GM12878 (cell line): ENCODE results near the gene DIP2C. TPM values are rescaled to one million over a fixed set of nuclear protein-coding genes. Genes with fewer than 3 reads are reported as not detected.

ENCODE experiments used
- ATAC-seq: fragments of 200-7000 bp; cut with Tn5 transposase; 3 replicates; pipeline ENCODE4 v1.9.1; 2020; ENCODE audit warnings: mild to moderate bottlenecking, moderate library complexity
- BruUV-seq: library from RNA; stranded (reverse); fragments of 400-500 nt; replicated peaks from 2 replicates; lab custom pipeline; 2021; lab: Mats Ljungman, UMichigan
- CTCF ChIA-PET: fragments of 300-600 bp; sonication (Branson Sonifier 250); formaldehyde crosslinking; extraction: SDS; loops from one replicate; lab custom pipeline; 2021; ENCODE audit warnings: inconsistent platforms; lab: Yijun Ruan, JAX
- POLR2A ChIA-PET: fragments of 350-600 bp; formaldehyde crosslinking; extraction: SDS; loops from one replicate; lab custom pipeline; 2021; ENCODE audit warnings: inconsistent platforms; lab: Charles Lee
- RAD21 ChIA-PET: fragments of 300-600 bp; sonication (Branson Sonifier 250); formaldehyde crosslinking; loops from one replicate; lab custom pipeline; 2023; ENCODE audit warnings: antibody characterized with exemption; ENCODE audit not compliant: unreplicated experiment; lab: Charles Lee
- SMC1A ChIA-PET: fragments of 300-600 bp; sonication (Branson Sonifier 250); formaldehyde crosslinking; loops from one replicate; lab custom pipeline; 2023; ENCODE audit not compliant: unreplicated experiment, uncharacterized antibody; lab: Charles Lee
- DNase-seq: peaks from one replicate; pipeline ENCODE4 v3.0.0-alpha.2; 2011; ENCODE audit warnings: low read depth, low spot score
- FAIRE-seq: peaks from 3 replicates; lab custom pipeline; 2011; peaks lifted over from hg19 to GRCh38; lab: Jason Lieb, UNC
- H2AFZ ChIP-seq: 2 replicates; pipeline ENCODE4 v1.6.0; 2011; ENCODE audit warnings: low read depth, low read length, control low read depth; ENCODE audit not compliant: control insufficient read depth
- H3K27ac ChIP-seq: 2 replicates; pipeline ENCODE4 v1.5.1; 2011; ENCODE audit warnings: control low read depth; ENCODE audit not compliant: control insufficient read depth, insufficient read depth
- H3K27me3 ChIP-seq, 2 experiments: replicated peaks in 1 of 2; 2 replicates each; pipeline versions ENCODE4 v1.6.0 to v1.6.1; 2011; ENCODE audit warnings: low read length in 1 of 2; ENCODE audit not compliant: control insufficient read depth in 2 of 2, insufficient read depth in 2 of 2
- H3K36me3 ChIP-seq, 2 experiments: 2 replicates each; pipeline ENCODE4 v1.5.1; 2011; ENCODE audit warnings: low read length in 1 of 2; ENCODE audit not compliant: control insufficient read depth in 2 of 2, insufficient read depth in 2 of 2
- H3K4me1 ChIP-seq: 2 replicates; pipeline ENCODE4 v1.6.1; 2011; ENCODE audit warnings: mild to moderate bottlenecking, low read length, moderate library complexity, mixed read lengths; ENCODE audit not compliant: control insufficient read depth, insufficient read depth
- H3K4me2 ChIP-seq: 2 replicates; pipeline ENCODE4 v1.6.0; 2011; ENCODE audit warnings: control low read depth; ENCODE audit not compliant: control insufficient read depth, insufficient read depth
- H3K4me3 ChIP-seq: fragments of 200-600 bp; sonication (generic); 2 replicates; pipeline ENCODE4 v1.5.1; 2016
- H3K79me2 ChIP-seq: 2 replicates; pipeline ENCODE4 v1.6.0; 2011; ENCODE audit warnings: low read length; ENCODE audit not compliant: control insufficient read depth, insufficient read depth
- H3K9ac ChIP-seq: 2 replicates; pipeline ENCODE4 v1.8.0; 2011; ENCODE audit warnings: low read length, control low read depth, mixed read lengths; ENCODE audit not compliant: control insufficient read depth, insufficient read depth
- H3K9me3 ChIP-seq: replicated peaks from 3 replicates; pipeline ENCODE4 v1.5.1; 2011; ENCODE audit warnings: mild to moderate bottlenecking, low read length; ENCODE audit not compliant: control insufficient read depth, insufficient read depth
- H4K20me1 ChIP-seq: 2 replicates; pipeline ENCODE4 v1.6.0; 2011; ENCODE audit not compliant: control insufficient read depth, insufficient read depth
- BHLHE40 ChIP-seq, 2 experiments: fragments of 450-650 bp in 1 of 2; IDR thresholded peaks; 2 replicates each; pipeline ENCODE4 v1.6.1; 2011 to 2017; ENCODE audit warnings: low read depth in 2 of 2, borderline replicate concordance in 1 of 2, improper control_type of control experiment in 1 of 2, low read length in 1 of 2, mild to moderate bottlenecking in 1 of 2
- IKZF1 ChIP-seq: fragments of 450-650 bp; conservative IDR thresholded peaks from 2 replicates; pipeline ENCODE4 v1.6.1; 2017; ENCODE audit warnings: antibody characterized with exemption, mild to moderate bottlenecking
- IKZF2 ChIP-seq, 2 experiments: fragments of 450-650 bp; IDR thresholded peaks; 2 replicates each; pipeline ENCODE4 v1.6.1; 2017; ENCODE audit warnings: mild to moderate bottlenecking in 2 of 2, moderate library complexity in 2 of 2
- KLF5 ChIP-seq: fragments of 450-650 bp; IDR thresholded peaks from 2 replicates; pipeline ENCODE4 v1.6.1; 2014; ENCODE audit warnings: mild to moderate bottlenecking; ENCODE audit not compliant: partially characterized antibody
- MTA2 ChIP-seq: fragments of 450-650 bp; IDR thresholded peaks from 2 replicates; pipeline ENCODE4 v1.6.1; 2016; ENCODE audit warnings: low read depth, mild to moderate bottlenecking, moderate library complexity
- NR2C1 ChIP-seq: fragments of 450-650 bp; IDR thresholded peaks from 2 replicates; pipeline ENCODE4 v1.6.1; 2017; ENCODE audit warnings: antibody characterized with exemption, mild to moderate bottlenecking, moderate library complexity
- RUNX3 ChIP-seq: IDR thresholded peaks from 2 replicates; pipeline ENCODE4 v1.6.1; 2012; ENCODE audit warnings: low read length, inconsistent platforms
- SIX5 ChIP-seq: IDR thresholded peaks from 2 replicates; pipeline ENCODE4 v1.6.1; 2011; ENCODE audit warnings: mild to moderate bottlenecking, low read depth, low read length, moderate library complexity; ENCODE audit not compliant: severe bottlenecking
- SPI1 ChIP-seq: IDR thresholded peaks from 2 replicates; pipeline ENCODE4 v1.6.1; 2011; ENCODE audit warnings: low read depth, mild to moderate bottlenecking, low read length, moderate library complexity, borderline replicate concordance; ENCODE audit not compliant: insufficient read depth
- SREBF2 ChIP-seq: IDR thresholded peaks from 2 replicates; pipeline ENCODE4 v1.6.1; 2012; ENCODE audit warnings: mild to moderate bottlenecking, low read length
- TARDBP ChIP-seq: IDR thresholded peaks from 2 replicates; pipeline ENCODE4 v1.6.1; 2016; ENCODE audit warnings: borderline replicate concordance
- WGBS: methylation state at CpG from one replicate; pipeline ENCODE4 v1.1.6; 2016; ENCODE audit warnings: low lambda C conversion rate; ENCODE audit not compliant: insufficient replicate concordance, insufficient coverage; ENCODE audit errors: missing lambda C conversion rate; 5-methylcytosine and 5-hydroxymethylcytosine counted together
- in situ Hi-C: fragments of 300-500 bp; cut with MboI; formaldehyde crosslinking; loops from 9 replicates; pipeline ENCODE4 v1.14.3; 2018; ENCODE audit warnings: mixed read lengths
- intact Hi-C: fragments of 100-400 bp; cut with micrococcal nuclease; formaldehyde crosslinking; loops from one replicate; pipeline ENCODE4 v1.14.2; 2022; ENCODE audit not compliant: unreplicated experiment
- polyA plus RNA-seq, 11 experiments: library from polyadenylated mRNA; depleted of rRNA in 4 of 11; unstranded in 6 of 11; stranded (reverse) in 5 of 11; fragments of >200 nt; fragmentation: Nextera tagmentation in 4 of 11; fragmentation: Illumina TruSeq in 1 of 11; extraction: Ambion mirVana in 4 of 11; extraction: Trizol in 1 of 11; gene quantifications; 1 replicate in 1 of 11; 2 replicates in 10 of 11; pipeline versions ENCODE4 v1.2.1 to v1.2.3, GENCODE V29; 2011 to 2016; ENCODE audit warnings: inconsistent platforms in 2 of 11, missing spikeins in 2 of 11, low read depth in 1 of 11
- total RNA-seq, 4 experiments: library from RNA; depleted of rRNA in 3 of 4; stranded (reverse); fragments of >200 nt in 3 of 4; fragmentation: Illumina TruSeq in 1 of 4; extraction: Trizol in 1 of 4; gene quantifications; 2 replicates each; pipeline versions ENCODE4 v1.2.1 to v1.2.3, GENCODE V29; 2013 to 2021
- TF ChIP-seq, protein P1 (sequence below): fragments of 450-650 bp; formaldehyde crosslinking; IDR thresholded peaks from 2 replicates; pipeline ENCODE4 v1.4.0; 2020; ENCODE audit warnings: mild to moderate bottlenecking, moderate library complexity

DIP2C gene
- total and polyA plus RNA-seq, 10 of the 15 experiments (the other 5 are each of a cell fraction or from before 2014, with no cell fraction given): 0.01 to 0.10 (median 0.06) TPM

DNA sequence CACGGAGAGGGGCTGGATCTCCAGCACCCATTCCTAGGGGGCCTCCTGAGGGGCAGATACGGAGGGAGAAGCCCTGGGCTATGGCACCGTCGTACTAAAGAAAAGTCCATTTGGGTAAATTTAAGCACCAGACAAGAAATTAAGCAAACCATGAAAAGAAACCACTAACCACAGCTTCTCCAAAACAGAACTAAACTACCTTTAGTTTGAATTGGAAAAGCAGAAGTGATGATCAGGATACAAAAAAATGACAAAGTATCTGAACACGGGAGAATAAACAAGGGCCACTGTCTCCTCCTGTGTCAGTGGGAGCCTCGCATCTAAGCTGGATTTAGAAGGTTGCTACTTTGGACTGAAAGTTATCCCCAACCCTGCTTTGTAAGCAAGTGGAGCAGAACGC, 69.1 kb downstream of the DIP2C start:
- no peak for FAIRE-seq
- Histone ChIP-seq H3K9ac (no peak overlapping the region), H3K9me3 (no peaks in the 10 kb centered on the region), H2AFZ (no peak overlapping the region), H3K27ac (no peak overlapping the region), H3K79me2 (no peaks in the 10 kb centered on the region), H4K20me1 (no peaks in the 10 kb centered on the region), H3K27me3 (peaks cover 0 to 2% of the 10 kb centered on the region in 2 experiments; a peak in 3 of 4 replicates)
- ChIA-PET CTCF (no interaction called here), RAD21 (no interaction called here), SMC1A (no interaction called here)
- BruUV-seq: no TSS peak
- in situ Hi-C loops: no loop called here
- ATAC-seq: peak; percentile 54
- 7% methylated on average over 7 of the region's 7 CpGs for WGBS
- TF ChIP-seq MTA2 (peak; percentile 47; the same call in 1 of the 2 replicates), IKZF1 (peak; percentile 23; the same call in 1 of the 2 replicates), BHLHE40 (IDR thresholded peaks at IDR 0.05; ENCODE audit: borderline replicate concordance in 1 of 2, low read depth in 2 of 2, low read length in 1 of 2) (peak in 1 of 2 experiments; percentile 32; a peak in 1 of 4 replicates), NR2C1 (no peak), RUNX3 (peak; percentile 74), SIX5 (no peak), TARDBP (no peak), SREBF2 (no peak), KLF5 (no peak), IKZF2 (IDR thresholded peaks at IDR 0.05) (peak in 1 of 2 experiments; percentile 41; a peak in 2 of 4 replicates), SPI1 (peak; percentile 88)
- TF ChIP-seq, protein P1, sequence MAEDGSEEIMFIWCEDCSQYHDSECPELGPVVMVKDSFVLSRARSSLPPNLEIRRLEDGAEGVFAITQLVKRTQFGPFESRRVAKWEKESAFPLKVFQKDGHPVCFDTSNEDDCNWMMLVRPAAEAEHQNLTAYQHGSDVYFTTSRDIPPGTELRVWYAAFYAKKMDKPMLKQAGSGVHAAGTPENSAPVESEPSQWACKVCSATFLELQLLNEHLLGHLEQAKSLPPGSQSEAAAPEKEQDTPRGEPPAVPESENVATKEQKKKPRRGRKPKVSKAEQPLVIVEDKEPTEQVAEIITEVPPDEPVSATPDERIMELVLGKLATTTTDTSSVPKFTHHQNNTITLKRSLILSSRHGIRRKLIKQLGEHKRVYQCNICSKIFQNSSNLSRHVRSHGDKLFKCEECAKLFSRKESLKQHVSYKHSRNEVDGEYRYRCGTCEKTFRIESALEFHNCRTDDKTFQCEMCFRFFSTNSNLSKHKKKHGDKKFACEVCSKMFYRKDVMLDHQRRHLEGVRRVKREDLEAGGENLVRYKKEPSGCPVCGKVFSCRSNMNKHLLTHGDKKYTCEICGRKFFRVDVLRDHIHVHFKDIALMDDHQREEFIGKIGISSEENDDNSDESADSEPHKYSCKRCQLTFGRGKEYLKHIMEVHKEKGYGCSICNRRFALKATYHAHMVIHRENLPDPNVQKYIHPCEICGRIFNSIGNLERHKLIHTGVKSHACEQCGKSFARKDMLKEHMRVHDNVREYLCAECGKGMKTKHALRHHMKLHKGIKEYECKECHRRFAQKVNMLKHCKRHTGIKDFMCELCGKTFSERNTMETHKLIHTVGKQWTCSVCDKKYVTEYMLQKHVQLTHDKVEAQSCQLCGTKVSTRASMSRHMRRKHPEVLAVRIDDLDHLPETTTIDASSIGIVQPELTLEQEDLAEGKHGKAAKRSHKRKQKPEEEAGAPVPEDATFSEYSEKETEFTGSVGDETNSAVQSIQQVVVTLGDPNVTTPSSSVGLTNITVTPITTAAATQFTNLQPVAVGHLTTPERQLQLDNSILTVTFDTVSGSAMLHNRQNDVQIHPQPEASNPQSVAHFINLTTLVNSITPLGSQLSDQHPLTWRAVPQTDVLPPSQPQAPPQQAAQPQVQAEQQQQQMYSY (CRISPR knock-in tag): no peak
- TF ChIP-seq, all 136 proteins: peak for 6
- Histone ChIP-seq H3K4me3 (no peak overlapping the region), H3K4me1 (peaks cover 6% of the 10 kb centered on the region; the same call in 1 of the 2 replicates), H3K4me2 (no peak overlapping the region), H3K36me3 (no peaks in the 10 kb centered on the region)
- POLR2A ChIA-PET: no interaction called here
- peak; percentile 16 for DNase-seq
- intact Hi-C loops: no loop called here
